GM18868 (cell line): ENCODE measurements around the gene ATPAF1.
"Not testable (repeated sequence)": the region's sequence is repeated elsewhere in the genome, so short reads cannot be mapped to it uniquely, and the experiment has no call there.

Experiments used
- ATAC-seq: cut with Tn5 transposase; IDR thresholded peaks from one replicate; pipeline ENCODE4 v1.9.1; 2021; ENCODE audit warnings: mild to moderate bottlenecking, moderate library complexity; ENCODE audit not compliant: unreplicated experiment

ATPAF1 gene

DNA sequence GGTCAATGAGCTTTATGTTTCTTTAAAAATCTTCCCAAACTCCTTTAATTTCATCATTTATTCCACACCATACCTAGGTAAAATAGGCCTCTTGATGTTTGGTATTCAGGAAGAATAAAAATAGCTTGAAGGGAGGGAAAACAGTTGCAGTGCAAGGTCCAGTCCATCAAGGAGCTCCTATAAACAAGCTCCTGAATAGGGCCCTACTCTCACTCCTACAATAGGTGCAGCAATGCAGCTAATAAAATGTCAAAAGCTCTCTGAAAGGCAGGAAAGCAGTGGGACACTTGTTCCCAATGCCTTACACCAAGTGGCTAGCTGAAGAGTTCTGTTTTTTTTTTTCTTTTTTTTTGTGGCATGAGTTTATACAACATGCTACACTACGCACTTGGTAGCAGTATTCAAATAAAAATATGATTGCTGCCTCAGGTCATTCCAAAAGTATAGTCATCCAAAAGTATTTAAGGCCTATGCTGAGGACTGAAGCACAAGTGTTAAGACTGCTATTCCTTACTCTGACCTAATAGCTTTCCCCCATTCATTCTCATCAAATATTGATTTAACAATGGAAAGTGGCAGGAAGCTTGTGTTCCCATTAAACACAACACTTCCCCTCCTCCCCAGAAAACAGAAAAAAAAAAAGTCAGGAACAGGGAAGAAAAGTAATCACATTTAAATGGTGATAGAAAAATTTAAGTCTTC lies 13.3 kb upstream of the ATPAF1 start:
- ATAC-seq = no peak

DNA sequence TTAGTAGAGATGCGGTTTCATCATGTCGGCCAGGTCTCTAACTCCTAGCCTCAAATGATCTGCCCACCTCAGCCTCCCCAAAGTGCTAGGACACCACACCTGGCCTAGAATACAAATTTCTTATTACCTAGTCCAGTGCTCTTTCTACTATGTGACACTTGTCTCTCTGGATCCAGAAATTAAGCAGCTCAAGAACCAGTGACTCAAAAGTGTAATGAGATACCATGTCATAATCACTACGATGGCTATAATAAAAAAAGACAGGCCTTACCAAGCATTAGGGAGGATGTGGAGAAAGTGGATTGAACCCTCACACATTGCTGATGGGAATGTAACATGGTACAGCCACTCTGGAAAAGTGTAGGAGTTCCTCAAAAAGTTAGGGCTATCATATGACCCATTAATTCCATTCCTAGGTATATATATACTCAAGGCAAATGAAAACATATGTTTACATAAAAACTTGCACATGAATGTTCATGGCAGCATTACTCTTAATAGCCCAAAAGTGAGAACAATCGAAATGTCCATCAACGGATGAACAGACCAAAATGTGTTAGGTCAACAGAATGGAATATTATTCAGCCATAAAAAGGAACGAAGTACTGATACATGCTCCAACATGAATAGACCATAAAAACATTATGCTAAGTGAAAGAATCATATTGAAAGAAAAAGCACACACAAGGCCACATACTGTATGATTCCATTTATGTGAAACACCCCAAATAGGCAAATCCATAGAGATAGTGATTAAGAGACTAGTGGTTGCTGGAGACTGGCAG lies 11.8 kb upstream of the ATPAF1 start:
- no peak for ATAC-seq

DNA sequence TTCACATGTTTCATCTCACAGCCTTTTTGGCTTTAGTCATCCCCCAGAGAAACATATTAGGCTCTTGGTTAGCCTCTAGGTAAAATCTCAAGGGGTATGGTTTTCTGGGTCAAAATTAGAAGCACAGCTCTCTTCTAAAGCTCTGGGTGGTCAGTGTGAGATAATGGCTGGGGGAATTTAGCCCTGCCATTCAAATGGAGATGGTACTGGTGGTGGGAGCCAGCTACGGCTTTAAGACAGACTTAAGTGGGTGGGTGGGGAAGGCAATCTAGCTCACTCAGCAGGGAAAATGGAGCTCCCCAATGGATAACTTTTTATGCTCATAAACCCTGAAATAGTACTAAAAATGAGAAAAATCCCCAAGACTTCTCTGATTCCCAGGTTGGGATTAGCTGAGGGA lies 9.2 kb upstream of the ATPAF1 start:
- ATAC-seq = no peak

DNA sequence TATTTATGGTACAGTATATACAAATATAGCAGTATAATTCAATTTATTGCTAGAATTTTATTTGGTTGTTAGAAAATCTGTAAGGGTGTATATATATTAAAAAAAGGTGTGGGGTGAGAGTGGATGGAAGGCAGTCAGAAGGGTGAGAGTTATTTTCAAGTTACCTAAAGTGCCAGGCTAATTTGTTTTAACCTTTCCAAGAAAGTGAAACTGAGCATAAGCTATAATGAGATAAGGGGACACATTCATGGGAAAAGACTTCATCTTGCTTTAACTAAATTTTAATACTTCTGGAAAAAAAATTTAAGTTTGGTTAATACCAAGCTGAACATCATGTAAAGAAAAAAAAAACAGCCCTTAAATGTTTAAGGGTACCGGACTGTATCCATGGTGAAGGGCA lies 8.4 kb upstream of the ATPAF1 start:
- ATAC-seq = no peak

DNA sequence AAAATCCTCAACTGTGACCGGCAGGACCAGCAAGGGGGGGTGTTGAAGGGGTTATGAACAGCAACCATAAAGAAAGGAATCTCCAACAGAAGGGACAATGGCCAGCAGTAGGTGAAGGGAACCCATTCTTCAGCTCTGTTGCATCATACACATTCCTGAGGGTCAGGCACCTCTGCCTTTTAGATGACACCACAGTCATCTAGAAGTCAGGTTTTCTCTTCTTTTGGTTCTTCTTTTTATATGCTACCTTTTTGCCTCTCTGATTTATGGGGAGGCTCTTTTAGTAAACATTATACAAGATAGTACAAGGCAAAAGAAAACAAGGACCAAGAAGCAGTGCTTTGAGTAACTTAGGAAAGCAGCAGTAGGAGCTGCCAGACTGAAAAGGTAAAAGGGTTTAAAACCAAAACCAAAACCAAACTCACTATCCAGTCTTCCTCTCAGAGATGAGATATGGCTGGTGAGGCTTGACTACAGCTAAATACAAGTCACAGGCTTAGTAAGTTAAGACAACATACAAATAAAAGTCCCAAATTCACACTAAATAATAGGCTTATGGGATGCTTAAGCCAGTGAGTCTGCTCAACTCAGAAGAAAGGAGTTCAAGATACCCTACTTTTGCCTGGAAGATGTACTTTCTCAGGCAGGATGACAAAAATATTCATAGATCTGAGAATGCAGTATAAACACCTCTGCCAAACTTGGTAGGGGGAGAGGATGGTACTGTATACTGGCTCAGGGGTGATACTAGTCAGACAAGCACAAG lies 7.6 kb upstream of the ATPAF1 start:
- ATAC-seq = peak; percentile 83

DNA sequence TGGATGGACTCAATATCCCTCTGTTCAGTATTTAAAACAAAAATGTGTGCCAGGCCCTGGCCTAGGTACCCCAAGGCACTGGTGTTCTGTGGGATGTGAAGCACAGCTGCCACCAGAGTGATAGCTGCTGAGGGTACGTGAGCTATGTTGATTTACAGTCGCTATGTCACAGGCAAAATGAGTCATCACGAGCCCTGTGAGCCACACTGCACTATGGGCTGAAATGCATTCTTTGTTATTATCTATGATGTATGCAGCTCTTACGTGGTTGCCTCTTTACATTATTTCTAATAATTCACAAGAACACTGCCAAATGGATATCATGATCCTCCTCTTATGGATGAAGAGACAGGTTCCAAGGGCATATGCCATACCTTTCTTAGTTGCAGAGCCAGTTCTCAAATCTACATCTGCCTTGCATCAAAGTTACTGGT lies 5.6 kb upstream of the ATPAF1 start:
- ATAC-seq = no peak

DNA sequence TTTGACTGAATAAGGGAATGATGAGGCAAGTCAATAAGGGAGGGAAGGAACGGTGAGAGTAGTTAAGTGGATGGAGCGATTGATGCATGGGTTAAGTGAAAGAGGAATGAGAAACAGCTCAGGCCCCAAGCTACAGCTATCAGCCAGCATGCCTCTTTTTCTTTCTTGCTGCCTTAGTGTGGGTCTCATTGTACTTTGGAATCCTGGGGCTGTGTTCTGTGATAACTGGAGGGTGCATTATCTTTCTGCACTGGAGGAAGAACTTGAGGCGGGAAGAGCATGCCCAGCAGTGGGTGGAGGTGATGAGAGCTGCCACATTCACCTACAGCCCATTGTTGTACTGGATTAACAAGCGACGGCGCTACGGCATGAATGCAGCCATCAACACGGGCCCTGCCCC lies 4.5 kb upstream of the ATPAF1 start:
- no peak for ATAC-seq

DNA sequence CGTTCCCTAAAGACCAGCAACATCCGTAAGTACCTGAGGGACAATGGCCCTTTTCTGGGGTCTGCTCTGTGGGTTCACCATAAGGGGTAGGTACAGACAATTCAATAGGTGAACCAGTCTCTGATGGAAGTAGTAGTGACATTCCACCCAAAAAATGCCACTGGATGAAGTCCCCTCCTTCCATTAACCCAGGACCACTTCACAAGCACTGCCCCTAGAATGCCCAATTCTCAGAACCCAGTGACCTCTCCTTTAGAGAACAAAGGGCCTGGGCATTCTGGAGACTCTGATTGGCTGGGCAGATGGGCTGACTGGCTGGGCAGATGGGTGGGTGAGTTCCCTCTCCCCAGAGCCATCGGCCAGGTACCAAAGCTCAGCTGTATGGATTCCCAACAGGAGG lies 3.4 kb upstream of the ATPAF1 start, which contains the start of gene TEX38:
Gene TEX38 (plus strand): TSS at position 301 of the 400 bp plus-strand sequence. CDS start 81 bp downstream, at position 382.
- ATAC-seq = no peak

DNA sequence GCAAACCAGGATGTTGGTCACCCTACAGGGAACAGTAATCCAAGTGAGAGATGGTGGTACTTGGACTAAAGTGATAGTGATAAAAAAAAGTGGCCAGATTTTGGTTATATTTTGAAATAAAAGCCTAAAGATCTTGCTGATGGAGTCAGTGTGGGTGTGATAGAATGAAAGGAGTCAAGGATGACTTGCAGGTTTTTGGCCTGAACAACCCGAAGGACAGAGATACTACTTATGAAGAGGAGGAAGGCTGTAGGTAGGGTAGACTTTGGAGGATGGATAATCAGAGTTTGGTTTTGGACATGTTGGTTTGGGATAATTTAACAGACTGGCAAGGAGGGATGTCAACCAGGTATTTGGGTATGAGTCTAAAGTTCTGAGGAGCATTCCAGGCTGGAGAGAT lies 2.0 kb upstream of the ATPAF1 start:
- no peak for ATAC-seq

DNA sequence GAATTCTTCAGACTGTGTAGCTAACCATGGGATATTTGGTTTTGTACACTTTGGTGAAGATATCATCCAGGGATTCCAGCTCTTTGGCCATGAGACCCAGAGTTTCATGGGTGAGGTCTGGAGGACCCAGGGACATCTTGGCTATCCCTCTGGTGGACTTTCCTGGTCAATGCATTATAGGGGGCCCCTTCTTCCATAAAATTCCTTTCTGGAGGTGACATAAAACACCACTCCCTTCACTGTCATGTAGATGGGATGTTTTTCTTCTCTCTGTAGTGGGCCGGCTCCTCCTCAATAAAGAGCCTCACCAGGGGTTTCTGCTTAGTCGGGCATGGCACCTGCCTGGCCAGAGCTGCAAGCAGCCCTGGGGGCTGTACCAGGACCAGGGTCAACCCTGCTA lies 2.2 kb downstream of the ATPAF1 start:
- ATAC-seq = no peak

DNA sequence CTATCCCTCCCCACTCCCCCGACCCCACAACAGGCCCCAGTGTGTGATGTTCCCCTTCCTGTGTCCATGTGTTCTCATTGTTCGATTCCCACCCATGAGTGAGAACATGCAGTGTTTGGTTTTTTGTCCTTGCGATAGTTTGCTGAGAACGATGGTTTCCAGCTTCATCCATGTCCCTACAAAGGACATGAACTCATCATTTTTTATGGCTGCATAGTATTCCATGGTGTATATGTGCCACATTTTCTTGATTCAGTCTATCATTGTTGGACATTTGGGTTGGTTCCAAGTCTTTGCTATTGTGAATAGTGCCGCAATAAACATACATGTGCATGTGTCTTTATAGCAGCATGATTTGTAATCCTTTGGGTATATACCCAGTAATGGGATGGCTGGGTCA lies 5.2 kb downstream of the ATPAF1 start:
- ATAC-seq = not testable (repeated sequence)

DNA sequence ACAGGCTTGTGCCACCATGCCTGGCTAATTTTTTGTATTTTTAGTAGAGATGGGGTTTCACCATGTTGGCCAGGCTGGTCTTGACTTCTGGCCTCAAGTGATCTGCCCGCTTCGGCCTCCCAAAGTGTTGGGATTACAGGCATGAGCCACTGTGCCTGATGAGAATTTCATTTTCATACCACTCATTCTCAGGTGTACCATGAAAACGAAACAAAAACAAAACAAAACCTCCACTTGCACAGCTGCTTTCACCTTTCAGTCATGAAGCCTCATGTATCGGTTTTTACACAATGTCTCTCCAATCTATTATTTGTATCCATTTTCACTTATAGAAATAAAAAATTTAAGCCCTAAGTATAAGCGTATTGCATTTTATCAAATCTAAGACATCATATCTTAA lies 8.0 kb downstream of the ATPAF1 start:
- ATAC-seq = peak; percentile 84

DNA sequence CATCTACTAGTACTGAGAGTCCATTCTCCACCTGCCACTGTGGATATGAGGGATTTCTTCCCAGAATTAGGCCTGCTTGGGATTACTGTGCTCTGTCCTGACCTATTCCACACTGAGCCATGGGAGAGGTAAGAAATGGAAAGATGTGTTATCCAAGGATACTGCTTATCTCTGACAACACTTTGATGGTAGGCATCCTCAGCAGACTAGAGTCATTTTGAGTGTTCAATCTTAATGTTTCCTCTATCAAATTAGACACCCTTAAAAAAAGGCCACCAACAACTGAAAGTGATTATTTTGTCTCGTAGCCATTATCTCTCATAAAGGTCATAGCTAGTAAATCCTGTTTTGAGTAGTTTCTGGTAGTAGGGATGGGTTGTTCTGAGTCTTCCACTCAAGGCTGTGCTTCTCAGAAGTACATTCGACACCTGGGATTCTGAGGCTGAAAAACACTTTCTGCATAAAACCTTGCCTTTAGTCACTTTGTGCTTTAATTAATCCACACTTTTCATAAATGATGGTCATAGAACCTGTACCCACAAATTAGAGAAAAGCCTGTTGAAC lies 8.8 kb downstream of the ATPAF1 start:
- ATAC-seq = no peak

DNA sequence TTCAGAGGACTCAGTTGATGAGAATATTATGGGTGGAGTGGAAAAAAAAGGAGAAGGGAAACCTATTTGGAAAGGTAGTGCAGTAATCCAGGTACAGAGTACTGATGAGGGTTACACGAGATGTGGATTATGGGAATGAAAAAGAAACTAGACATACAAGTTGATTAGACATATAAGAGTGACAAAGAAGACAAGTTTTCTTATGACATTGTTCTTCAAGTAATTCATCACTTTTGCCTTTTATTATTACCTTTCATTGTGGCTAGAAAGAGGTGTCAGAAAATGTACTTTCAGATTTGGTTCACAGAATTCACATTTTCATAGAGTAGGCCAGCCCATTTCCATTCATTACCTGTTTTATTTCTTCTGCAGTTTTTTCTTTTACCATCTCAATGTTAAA lies 10.4 kb downstream of the ATPAF1 start:
- ATAC-seq = no peak

DNA sequence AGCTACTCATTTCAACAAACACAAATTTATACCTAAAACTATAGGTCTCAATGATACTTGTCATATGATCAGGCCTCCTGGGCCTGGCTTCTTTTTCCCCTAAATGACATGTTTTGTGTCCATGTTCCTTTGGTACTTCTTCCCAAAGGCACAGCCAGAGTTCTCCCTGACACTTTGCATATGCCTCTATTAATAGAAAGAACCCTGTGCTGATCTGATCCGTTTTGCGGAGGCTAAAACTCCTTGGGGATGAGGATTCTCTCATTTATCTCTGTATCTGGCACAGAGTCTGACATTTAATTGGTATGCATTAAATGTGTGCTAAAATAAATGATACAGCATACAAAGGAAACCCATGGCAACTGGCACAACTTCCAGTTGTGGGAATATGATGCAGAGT lies 11.5 kb downstream of the ATPAF1 start:
- ATAC-seq = no peak

DNA sequence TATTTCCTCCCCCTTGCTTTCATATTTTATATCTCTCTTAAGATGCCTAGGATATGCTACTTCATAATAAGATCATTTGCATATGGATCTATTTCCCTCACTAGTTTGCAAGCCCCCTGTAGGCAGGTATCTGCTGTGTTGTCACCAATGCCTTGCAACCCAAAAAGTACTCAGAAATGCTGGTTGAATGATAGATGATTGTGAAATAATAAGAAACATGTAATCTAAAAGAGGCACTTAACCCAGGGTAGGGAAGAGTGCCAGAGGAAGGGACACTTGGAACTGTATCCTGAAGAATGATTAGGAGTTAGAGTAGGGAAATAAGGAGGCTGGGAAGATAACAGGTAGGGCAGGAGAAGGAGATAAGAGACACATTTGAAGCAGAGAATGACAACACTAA lies 12.3 kb downstream of the ATPAF1 start:
- ATAC-seq = no peak

DNA sequence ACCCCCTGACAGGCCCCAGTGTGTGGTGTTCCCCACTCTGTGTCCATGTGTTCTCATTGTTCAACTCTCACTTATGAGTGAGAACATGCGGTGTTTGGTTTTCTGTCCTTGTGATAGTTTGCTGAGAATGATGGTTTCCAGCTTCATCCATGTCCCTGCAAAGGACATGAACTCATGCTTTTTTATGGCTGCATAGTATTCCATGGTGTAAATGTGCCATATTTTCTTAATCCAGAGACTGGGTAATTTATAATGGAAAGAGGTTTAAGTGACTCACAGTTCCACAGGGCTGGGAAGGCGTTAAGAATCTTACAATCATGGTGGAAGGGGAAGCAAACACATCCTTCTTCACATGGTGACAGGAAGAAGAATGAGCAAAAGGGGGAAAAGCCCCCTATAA lies 13.5 kb downstream of the ATPAF1 start:
- not testable (repeated sequence) for ATAC-seq

DNA sequence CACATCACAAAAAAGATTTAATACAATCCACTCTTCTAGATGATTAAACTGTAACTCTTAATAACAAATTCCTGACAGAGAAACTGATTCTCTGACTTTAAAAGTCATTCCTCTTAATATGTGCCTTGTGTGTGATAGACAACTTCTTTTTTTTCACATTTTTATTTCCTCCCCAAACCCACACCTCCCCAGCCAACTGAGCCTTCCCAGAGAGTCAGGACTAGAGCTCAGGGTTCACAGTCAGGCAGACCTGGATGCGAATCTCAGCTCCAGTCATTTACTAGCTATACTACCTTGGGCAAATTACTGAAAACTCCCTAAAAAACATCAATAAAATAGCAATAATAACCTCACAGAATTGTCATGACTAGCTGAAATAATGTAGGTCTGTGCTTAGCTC lies 14.2 kb downstream of the ATPAF1 start:
- no peak for ATAC-seq

DNA sequence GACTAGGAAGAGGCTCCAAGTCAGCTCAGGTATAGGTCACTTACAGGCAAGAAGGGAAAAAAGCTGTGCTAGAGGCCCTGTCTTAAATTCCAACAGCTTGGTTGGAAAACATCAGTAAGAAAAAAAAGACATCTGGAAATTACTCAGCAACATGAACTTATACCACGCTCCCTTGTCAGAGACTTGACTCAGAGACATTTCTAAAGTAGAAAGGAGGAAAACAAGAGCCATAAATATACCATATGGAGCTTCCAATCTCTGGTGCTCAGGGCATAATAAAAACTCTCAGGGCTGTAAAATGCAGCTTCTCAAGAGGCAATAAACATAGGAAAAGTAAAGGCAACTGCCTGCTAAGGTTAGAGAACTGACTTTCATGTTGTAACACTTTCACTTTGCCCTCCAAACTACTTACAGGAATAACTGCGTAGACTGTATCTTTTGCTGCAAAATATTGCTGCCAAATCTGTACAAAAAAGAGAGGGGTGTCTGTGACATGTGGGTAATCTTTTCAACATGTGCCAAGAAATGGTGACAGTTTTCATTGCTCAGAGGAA lies 14.7 kb downstream of the ATPAF1 start:
- ATAC-seq = no peak

DNA sequence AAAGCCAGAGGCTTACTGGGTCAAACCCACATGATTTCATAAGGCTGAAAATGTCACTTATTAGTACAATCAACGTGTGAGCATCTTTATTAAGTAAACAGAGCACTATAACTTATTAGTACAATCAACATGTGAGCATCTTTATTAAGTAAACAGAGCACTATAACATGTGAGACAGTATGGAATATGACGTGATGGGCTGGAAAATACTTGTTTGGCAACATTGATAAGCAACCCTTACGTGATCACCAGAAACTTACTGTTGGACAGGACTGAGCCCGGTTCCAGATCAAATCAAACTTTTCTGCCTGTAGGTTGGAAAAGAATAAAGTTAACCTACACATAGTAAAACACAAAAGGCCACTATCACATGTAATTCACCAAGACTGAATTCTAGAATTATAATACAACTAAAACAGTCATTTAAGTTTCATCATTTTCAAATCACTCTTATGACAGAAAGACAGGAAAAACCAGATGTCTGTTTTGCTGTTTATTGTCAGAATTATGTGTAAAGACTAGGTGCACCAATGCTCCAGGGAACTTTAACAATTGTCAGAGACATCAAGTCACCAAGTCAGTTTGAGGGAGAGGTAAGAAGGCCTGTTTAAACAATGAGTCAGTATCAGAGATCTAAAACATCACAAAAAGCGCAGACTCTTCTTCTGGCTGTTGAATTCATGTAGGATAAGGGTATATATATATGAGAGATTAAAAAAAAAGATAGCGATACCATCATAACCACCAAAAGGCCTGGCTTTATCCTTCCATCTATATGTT lies 15.7 kb downstream of the ATPAF1 start:
- ATAC-seq = no peak
